SW 1271 (cell line): ENCODE measurements around the gene CHRM5.

Source experiments
- DNase-seq, 2 experiments: peaks; one replicate each; lab custom pipeline; 2025; lab: John Stamatoyannopoulos, UW

Gene CHRM5

GRCh38 chr15:34085746-34086145 is 117.4 kb downstream of the CHRM5 start:
- DNase-seq: no peak

- no peak for DNase-seq
Measured at GRCh38 chr15:34099914-34100313, 131.6 kb downstream of the CHRM5 start.

GRCh38 chr15:34101366-34102174 is 133.3 kb downstream of the CHRM5 start, which contains the start of the genes EMC7 and PGBD4:
TSS of gene EMC7 (minus strand) at chr15:34101862. CDS start at chr15:34101839, 23 bp downstream.
TSS of gene PGBD4 (plus strand) at chr15:34102083. CDS start at chr15:34102532, 449 bp downstream.
- DNase-seq: peak; percentile 84 to 95

- DNase-seq: no peak
Measured at GRCh38 chr15:34102175-34102925, 134.1 kb downstream of the CHRM5 start.

DNA sequence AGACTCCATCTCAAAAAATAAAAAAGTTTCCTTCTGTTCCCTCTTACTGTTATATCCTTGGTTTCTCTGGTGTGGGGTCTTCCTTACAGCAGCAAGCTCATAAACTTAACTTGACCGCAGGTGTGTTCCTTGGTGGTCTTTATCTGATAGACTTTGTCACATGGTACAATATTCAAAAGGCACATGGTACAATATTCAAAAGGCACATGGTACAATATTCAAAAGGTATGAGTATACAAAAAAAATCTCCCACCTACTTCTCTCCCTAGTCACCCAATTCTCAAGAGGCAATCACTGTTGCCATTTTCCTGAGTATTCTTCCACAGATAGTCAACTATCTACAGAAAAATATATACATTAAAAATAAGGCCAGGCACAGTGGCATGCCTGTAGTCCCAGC is 138.1 kb downstream of the CHRM5 start:
- no peak for DNase-seq

- no peak for DNase-seq
Measured at GRCh38 chr15:34107315-34107714, 139.0 kb downstream of the CHRM5 start.

DNA sequence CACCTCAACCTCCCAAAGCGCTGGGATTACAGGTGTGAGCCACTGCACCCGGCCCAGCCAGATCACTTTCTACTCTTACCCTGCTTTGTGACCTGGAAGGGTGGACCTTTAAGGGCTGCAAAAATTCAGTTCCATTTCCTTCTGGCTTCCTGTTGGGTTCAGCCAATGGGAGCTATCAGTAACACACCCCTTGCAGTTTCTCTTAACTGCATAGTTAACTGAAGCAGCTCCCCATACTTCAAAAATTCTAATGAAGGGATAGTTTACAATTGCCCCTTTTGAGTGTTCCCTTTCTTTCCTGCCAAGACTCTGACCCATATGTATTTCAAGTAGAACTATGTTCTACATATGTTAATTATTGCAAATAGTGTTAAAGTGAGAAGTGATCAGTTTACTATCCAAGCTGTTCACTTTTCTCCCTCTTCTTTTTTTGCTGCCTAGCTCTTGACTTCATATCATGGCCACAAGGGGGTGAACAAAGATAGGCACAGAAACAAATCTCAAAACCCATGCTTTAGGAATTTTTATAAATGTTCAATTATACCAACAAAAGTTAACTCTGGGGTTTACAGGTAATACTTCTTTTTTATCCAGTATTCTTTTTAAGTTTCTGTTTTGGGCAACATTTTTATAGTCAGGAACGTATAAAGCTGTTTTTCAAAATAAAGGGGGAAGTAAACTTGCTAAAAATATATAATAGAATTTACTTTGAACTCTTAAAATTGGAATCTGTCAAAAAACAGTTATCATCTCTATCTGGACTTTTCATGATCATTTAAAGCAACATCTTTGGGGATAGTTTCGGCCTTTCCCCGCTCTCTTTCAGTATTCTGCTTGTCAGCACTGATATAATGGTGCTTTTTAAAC is 141.7 kb downstream of the CHRM5 start:
- DNase-seq: peak in 1 of 2 experiments; percentile 24

DNA sequence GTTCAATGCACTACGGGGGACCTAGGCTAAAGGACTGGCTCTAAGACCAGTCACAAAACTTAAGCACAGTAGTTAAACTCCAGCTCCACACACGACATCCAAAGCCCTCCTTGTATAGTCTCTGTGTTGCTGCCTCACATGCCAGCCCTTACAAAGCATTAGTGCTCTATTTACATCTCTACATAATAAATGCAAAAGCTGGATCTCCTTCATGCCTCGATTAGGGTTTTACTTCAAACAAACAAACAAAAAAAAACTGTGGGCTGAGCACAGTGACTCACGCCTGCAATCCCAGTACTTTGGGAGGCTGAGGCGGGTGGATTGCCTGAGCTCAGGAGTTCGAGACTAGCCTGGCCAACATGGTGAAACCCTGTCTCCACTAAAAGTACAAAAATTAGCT is 143.2 kb downstream of the CHRM5 start:
- no peak for DNase-seq

GRCh38 chr15:34114215-34114614 is 145.9 kb downstream of the CHRM5 start:
- no peak for DNase-seq

DNA sequence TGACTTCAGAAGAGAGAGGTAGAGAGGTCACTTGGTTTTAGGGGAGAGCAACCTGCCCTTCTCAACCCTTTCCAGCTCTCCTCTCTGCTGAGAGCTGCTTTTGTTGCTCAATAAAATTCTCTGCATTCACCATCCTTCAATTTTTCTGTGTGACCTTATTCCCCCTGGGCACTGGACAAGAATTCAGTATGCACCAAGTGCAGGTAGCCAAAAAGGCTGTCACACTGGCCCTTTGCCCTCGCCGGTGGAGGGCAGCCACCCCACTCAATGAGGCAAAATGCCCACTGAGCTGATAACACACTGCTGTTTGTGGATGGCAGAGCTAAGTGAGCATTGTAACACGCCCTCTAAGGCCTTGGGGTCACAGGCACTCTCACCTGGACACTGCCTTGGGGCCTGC is 146.4 kb downstream of the CHRM5 start:
- DNase-seq: no peak

GRCh38 chr15:34116620-34117019 is 148.3 kb downstream of the CHRM5 start:
- DNase-seq: no peak
